ENCODE results near the gene FBXO34. TPM values are rescaled to one million over a fixed set of nuclear protein-coding genes. Genes with fewer than 3 reads are reported as not detected.

FBXO34 gene
- 24.7 and 26.6 TPM in 2 replicates for total RNA-seq

GRCh38 chr14:55270832-55271571 lies at the start of gene FBXO34:
FBXO34 (plus strand) TSS chr14:55271421; CDS start chr14:55350391, 78,970 bp downstream.
- Mint-ChIP-seq H3K27me3 (ENCODE audit: insufficient read depth) (peaks cover 2% of the 10 kb centered on the region), H3K27ac (peak within 1 kb of the TSS; percentile 94), H3K9me3 (no peaks in the 10 kb centered on the region), H3K4me1 (ENCODE audit: low read depth) (peaks cover 44% of the 10 kb centered on the region), H3K4me3 (peak within 1 kb of the TSS; percentile 90), H3K36me3 (ENCODE audit: low read depth) (peaks cover 8% of the 10 kb centered on the region)
- peak; percentile 99 for DNase-seq (ENCODE audit: low spot score)
- intact Hi-C loops (cut with micrococcal nuclease) = loop anchor here (1.0 to 10.0 kb wide), 10 partner anchors 36 to 846 kb away; partner anchors contain the start of genes ATG14, MAPK1IP1L and PELI2

GRCh38 chr14:55221968-55222367 lies 49.3 kb upstream of the FBXO34 start:
- intact Hi-C loops (cut with micrococcal nuclease) = no loop called here

GRCh38 chr14:55223364-55223763 lies 47.9 kb upstream of the FBXO34 start:
- Mint-ChIP-seq H3K27ac (no peak overlapping the region), H3K36me3 (ENCODE audit: low read depth) (peaks cover 1% of the 10 kb centered on the region), H3K4me3 (no peak overlapping the region), H3K4me1 (ENCODE audit: low read depth) (no peaks in the 10 kb centered on the region), H3K27me3 (ENCODE audit: insufficient read depth) (peaks cover 2% of the 10 kb centered on the region), H3K9me3 (peaks cover 15% of the 10 kb centered on the region)
- intact Hi-C loops (cut with micrococcal nuclease) = no loop called here
- no peak for DNase-seq (ENCODE audit: low spot score)

More at GRCh38 chr14:55221968-55222367, 49.3 kb upstream of the FBXO34 start:
- no peak overlapping the region for H3K4me3 Mint-ChIP-seq
- no peaks in the 10 kb centered on the region for H3K4me1 Mint-ChIP-seq (ENCODE audit: low read depth)
- no peak for DNase-seq (ENCODE audit: low spot score)
- H3K27me3 Mint-ChIP-seq (ENCODE audit: insufficient read depth) = peaks cover 2% of the 10 kb centered on the region
- H3K36me3 Mint-ChIP-seq (ENCODE audit: low read depth) = peaks cover 1% of the 10 kb centered on the region
- H3K9me3 Mint-ChIP-seq = peaks cover 14% of the 10 kb centered on the region
- H3K27ac Mint-ChIP-seq = no peak overlapping the region

GRCh38 chr14:55228261-55228660 lies 43.0 kb upstream of the FBXO34 start:
- DNase-seq (ENCODE audit: low spot score) = no peak
- H3K9me3 Mint-ChIP-seq = peaks cover 15% of the 10 kb centered on the region
- peaks cover 1% of the 10 kb centered on the region for H3K36me3 Mint-ChIP-seq (ENCODE audit: low read depth)
- no peaks in the 10 kb centered on the region for H3K4me1 Mint-ChIP-seq (ENCODE audit: low read depth)
- peaks cover 9% of the 10 kb centered on the region for H3K27me3 Mint-ChIP-seq (ENCODE audit: insufficient read depth)
- intact Hi-C loops (cut with micrococcal nuclease) = no loop called here
- no peak overlapping the region for H3K4me3 Mint-ChIP-seq
- no peak overlapping the region for H3K27ac Mint-ChIP-seq

- Mint-ChIP-seq H3K27ac (no peak overlapping the region), H3K4me3 (no peak overlapping the region), H3K27me3 (ENCODE audit: insufficient read depth) (peaks cover 20% of the 10 kb centered on the region), H3K9me3 (no peaks in the 10 kb centered on the region), H3K4me1 (ENCODE audit: low read depth) (peaks cover 5% of the 10 kb centered on the region), H3K36me3 (ENCODE audit: low read depth) (no peaks in the 10 kb centered on the region)
- DNase-seq (ENCODE audit: low spot score) = no peak
- intact Hi-C loops (cut with micrococcal nuclease) = no loop called here
Measured at GRCh38 chr14:55233591-55233990, 37.6 kb upstream of the FBXO34 start.

- intact Hi-C loops (cut with micrococcal nuclease) = no loop called here
- Mint-ChIP-seq H3K4me1 (ENCODE audit: low read depth) (peaks cover 5% of the 10 kb centered on the region), H3K4me3 (no peak overlapping the region), H3K27me3 (ENCODE audit: insufficient read depth) (peaks cover 36% of the 10 kb centered on the region), H3K9me3 (no peaks in the 10 kb centered on the region), H3K27ac (no peak overlapping the region), H3K36me3 (ENCODE audit: low read depth) (no peaks in the 10 kb centered on the region)
- no peak for DNase-seq (ENCODE audit: low spot score)
Measured at GRCh38 chr14:55238019-55238680, 33.1 kb upstream of the FBXO34 start.

- Mint-ChIP-seq H3K36me3 (ENCODE audit: low read depth) (no peaks in the 10 kb centered on the region), H3K9me3 (no peaks in the 10 kb centered on the region), H3K4me3 (no peak overlapping the region), H3K27ac (no peak overlapping the region), H3K4me1 (ENCODE audit: low read depth) (peaks cover 5% of the 10 kb centered on the region), H3K27me3 (ENCODE audit: insufficient read depth) (peaks cover 31% of the 10 kb centered on the region)
- DNase-seq (ENCODE audit: low spot score) = no peak
- intact Hi-C loops (cut with micrococcal nuclease) = no loop called here
Measured at GRCh38 chr14:55239320-55239719, 31.9 kb upstream of the FBXO34 start.

GRCh38 chr14:55240526-55241178 lies 30.6 kb upstream of the FBXO34 start:
- H3K9me3 Mint-ChIP-seq = no peaks in the 10 kb centered on the region

GRCh38 chr14:55241673-55242072 lies 29.5 kb upstream of the FBXO34 start:
- no peaks in the 10 kb centered on the region for H3K9me3 Mint-ChIP-seq
- H3K36me3 Mint-ChIP-seq (ENCODE audit: low read depth) = no peaks in the 10 kb centered on the region
- intact Hi-C loops (cut with micrococcal nuclease) = loop anchor here (10.0 kb wide), 1 partner anchor 1103 kb away; no protein-coding TSS in a partner anchor
- peaks cover 36% of the 10 kb centered on the region for H3K27me3 Mint-ChIP-seq (ENCODE audit: insufficient read depth)
- H3K4me3 Mint-ChIP-seq = no peak overlapping the region
- H3K4me1 Mint-ChIP-seq (ENCODE audit: low read depth) = peaks cover 5% of the 10 kb centered on the region
- no peak overlapping the region for H3K27ac Mint-ChIP-seq
- DNase-seq (ENCODE audit: low spot score) = no peak

More at GRCh38 chr14:55240526-55241178, 30.6 kb upstream of the FBXO34 start:
- Mint-ChIP-seq H3K4me3 (no peak overlapping the region), H3K27me3 (ENCODE audit: insufficient read depth) (peaks cover 30% of the 10 kb centered on the region), H3K27ac (no peak overlapping the region), H3K4me1 (ENCODE audit: low read depth) (peaks cover 5% of the 10 kb centered on the region), H3K36me3 (ENCODE audit: low read depth) (no peaks in the 10 kb centered on the region)
- DNase-seq (ENCODE audit: low spot score) = no peak
- intact Hi-C loops (cut with micrococcal nuclease) = loop anchor here (10.0 kb wide), 1 partner anchor 1104 kb away; no protein-coding TSS in a partner anchor

- intact Hi-C loops (cut with micrococcal nuclease) = loop anchor here (10.0 kb wide), 1 partner anchor 1101 kb away; no protein-coding TSS in a partner anchor
- H3K27ac Mint-ChIP-seq = no peak overlapping the region
- H3K27me3 Mint-ChIP-seq (ENCODE audit: insufficient read depth) = peaks cover 44% of the 10 kb centered on the region
- no peaks in the 10 kb centered on the region for H3K36me3 Mint-ChIP-seq (ENCODE audit: low read depth)
- H3K4me3 Mint-ChIP-seq = no peak overlapping the region
- peaks cover 3% of the 10 kb centered on the region for H3K4me1 Mint-ChIP-seq (ENCODE audit: low read depth)
- no peak for DNase-seq (ENCODE audit: low spot score)
- H3K9me3 Mint-ChIP-seq = no peaks in the 10 kb centered on the region
Measured at GRCh38 chr14:55243386-55243785, 27.8 kb upstream of the FBXO34 start.

- no peak for DNase-seq (ENCODE audit: low spot score)
- H3K4me3 Mint-ChIP-seq = no peak overlapping the region
- peaks cover 42% of the 10 kb centered on the region for H3K27me3 Mint-ChIP-seq (ENCODE audit: insufficient read depth)
- no peak overlapping the region for H3K27ac Mint-ChIP-seq
- intact Hi-C loops (cut with micrococcal nuclease) = loop anchor here (10.0 kb wide), 1 partner anchor 1101 kb away; no protein-coding TSS in a partner anchor
- H3K36me3 Mint-ChIP-seq (ENCODE audit: low read depth) = no peaks in the 10 kb centered on the region
- no peaks in the 10 kb centered on the region for H3K9me3 Mint-ChIP-seq
- H3K4me1 Mint-ChIP-seq (ENCODE audit: low read depth) = no peaks in the 10 kb centered on the region
Measured at GRCh38 chr14:55243813-55244212, 27.4 kb upstream of the FBXO34 start.

GRCh38 chr14:55245657-55246268 lies 25.5 kb upstream of the FBXO34 start:
- no peaks in the 10 kb centered on the region for H3K9me3 Mint-ChIP-seq
- H3K36me3 Mint-ChIP-seq (ENCODE audit: low read depth) = no peaks in the 10 kb centered on the region
- H3K27ac Mint-ChIP-seq = no peak overlapping the region
- no peaks in the 10 kb centered on the region for H3K4me1 Mint-ChIP-seq (ENCODE audit: low read depth)
- peaks cover 40% of the 10 kb centered on the region for H3K27me3 Mint-ChIP-seq (ENCODE audit: insufficient read depth)
- H3K4me3 Mint-ChIP-seq = no peak overlapping the region
- intact Hi-C loops (cut with micrococcal nuclease) = loop anchor here (1.0 to 10.0 kb wide), 4 partner anchors 33 to 1099 kb away; no protein-coding TSS in a partner anchor
- no peak for DNase-seq (ENCODE audit: low spot score)
